Superior temporal gyrus (tissue), 1 donor: ENCODE results near the gene MYH9.

Experiments used
- DNase-seq: peaks from one replicate; pipeline ENCODE4 v3.0.0-alpha.2; 2016; ENCODE audit errors: extremely low spot score

MYH9 gene

DNA sequence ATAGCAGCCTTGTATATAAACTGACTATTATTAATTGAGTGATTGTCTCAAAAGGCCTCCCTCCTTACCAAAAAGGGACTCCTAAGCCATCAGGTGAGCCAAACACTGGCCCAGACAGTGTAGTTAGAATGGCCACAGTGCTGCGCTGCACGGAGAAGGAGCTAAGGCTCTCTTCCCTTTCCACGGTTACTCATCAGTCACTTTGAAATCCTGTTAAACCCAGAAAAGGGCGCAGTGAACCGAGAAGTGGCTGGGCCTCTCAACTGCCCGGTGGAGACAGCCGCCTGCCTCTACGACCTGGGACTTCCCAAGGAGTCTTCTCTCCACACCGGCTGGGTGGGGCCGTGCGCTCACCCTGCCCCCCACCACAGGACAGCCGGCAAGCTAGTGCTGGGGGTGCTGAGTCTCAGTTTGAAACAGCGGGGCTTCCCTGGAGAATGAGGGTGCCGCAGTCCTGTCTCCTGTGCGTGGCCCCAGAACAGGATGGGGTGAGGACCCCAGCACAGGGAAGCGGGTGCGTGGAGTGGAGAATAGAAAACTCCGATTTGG, 1.3 kb downstream of the MYH9 start:
- no peak for DNase-seq

DNA sequence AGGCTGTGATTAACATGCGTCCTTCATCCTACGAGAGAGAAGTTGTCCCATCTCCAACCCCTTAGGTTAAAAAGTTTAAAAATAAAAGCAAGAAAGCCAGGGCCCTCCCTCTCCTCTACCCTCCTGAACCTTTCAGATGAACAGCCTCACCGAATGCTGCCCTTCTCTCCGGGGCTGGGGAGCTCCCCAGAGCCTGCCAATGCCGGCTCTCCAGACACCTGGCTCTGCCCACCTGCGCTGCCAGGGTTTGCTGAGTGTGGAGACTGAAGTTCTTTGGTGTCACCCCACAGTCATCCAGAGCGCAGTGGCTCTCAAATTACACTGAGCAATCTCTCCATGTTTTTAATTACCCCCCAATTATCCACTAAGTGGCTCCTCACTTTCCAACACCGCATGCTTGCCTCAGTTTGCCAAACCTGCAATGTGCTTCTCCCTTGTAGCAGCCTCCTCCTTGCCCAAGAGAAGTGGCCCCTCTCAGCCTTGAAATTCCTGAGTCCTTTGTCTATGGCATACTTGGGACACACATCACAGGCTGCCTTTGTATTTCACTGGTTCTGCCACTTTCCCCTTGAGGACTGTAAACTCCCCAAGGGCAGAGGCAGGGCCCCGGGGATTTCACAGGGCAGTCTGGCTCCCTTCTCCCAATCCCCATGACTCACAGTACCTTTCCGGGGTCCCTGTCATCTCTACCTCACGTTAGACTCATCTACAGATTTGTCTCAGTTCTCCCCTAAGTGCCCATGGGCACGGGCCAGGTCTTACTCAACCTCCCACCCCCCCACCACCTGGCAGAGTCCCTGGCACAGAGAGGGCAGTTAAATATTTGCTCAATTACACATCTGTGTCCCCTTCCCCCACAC, 2.0 kb downstream of the MYH9 start:
- no peak for DNase-seq

DNA sequence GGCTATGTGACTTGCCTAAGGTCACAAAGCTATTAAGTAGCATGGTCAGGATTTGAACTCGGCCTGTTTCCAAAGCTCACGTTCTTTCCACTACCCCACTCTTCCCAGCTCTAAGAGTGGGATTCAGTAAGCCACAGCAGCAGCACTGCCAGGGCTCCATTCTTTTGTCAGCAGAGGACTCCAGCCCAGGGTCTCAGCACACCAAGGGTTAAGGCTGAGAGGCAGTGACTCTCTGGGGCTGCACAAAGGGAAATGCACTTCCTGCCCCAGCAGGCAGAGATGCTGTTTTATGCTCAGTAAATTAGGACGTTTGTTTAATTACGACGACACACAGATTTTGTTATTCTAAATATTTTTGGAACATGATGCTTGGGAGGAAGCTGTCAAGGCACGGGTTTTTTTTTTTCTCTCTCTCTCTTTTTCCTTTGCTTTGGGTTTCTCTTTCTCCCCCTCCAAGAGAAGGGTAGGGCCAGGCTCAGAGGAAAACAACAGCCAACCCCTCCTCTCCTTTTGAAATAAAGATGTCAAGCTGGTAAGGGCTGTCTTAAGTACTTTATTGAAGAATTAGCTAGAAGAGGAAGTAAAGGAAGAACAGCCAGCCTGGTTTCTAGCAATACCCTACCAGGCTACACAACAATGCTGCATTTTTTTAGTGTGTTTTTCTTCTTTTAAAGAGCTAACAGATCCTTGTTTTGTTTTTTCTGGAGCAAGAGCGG, 2.8 kb downstream of the MYH9 start:
- DNase-seq, result no peak

DNA sequence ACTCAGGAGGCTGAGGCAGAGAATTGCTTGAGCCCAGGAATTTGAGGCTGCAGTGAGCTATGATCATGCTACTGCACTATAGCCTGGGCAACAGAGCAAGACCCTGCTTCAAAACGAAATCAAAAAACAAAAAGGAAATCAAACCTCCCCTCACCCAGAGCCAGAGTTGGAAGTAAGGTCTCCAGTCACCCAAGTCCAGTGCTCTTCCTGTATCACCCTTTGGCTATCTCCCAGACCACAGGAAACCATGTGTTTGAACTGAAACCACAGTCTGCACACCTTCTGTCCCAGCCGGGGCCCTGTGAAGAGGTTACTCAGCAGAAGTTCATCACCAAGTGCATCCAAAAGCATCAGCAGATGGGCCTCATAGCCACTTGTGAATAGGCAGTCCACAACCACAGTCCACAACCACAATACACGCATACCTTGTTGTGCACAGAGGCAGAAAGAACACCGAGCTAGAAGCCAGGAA, 4.6 kb downstream of the MYH9 start:
- DNase-seq, result no peak

DNA sequence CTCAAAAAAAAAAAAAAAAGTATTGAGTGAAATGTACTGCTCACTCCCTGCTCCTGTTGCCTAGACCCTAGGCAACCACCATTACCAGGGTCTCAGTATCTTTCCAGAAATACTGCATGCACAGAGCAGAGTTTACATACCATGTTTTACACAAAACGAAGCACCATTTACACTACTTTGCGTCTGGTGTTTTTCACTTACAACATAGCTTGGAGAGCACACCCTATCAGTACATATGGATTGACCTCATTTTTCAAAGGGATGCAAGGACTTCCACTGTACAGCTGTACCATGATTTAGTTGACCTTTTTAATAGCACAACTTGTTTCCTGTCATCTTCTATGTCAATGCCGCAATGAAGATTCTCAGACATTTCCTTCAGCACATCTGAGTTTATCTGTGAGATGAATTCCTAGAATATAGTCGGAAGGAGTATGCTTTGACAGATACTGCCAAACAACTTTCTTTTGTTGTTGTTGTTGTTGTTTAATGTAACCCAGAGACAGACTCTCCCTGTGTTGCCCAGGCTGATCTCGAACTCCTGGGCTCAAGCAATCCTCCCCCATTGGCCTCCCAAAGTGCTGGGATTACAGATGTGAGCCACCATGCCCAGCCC, 6.1 kb downstream of the MYH9 start:
- DNase-seq, result no peak

DNA sequence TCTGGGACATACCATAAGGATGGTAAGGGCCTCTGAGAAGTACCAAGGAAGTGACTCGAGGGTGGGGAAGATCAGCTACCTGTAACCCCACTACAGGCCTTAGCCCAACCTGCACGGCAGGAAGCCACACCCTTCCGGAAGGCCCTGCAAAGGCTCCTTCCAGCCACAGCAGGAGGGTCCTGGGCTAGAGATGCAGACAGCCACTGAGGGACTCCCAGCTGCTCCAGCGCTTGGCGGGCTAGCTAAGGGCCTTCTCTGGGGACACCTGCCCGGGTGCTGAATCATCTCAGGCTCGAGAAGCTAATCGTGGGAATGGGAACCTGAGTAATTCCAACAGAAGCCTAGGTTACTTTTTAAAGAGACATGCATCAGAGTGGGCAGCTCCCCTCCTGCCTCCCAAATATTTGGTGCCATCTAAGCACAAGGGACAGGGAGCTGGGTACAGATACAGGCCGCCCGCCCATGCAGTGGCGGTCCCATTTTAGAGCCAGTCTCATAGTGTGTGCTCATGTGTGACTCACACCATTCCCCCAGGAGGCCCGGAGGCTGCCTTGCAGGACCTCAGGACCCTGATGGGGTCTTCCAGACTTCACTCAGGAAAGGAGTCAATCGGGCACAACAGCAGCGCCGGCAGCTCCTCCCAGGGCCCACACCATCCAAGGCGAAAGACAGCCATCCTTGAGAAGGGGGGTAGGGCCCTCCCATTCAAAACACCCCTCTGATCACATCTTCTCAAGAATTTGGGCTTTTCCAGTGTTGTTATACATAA, 8.0 kb downstream of the MYH9 start:
- no peak for DNase-seq

DNA sequence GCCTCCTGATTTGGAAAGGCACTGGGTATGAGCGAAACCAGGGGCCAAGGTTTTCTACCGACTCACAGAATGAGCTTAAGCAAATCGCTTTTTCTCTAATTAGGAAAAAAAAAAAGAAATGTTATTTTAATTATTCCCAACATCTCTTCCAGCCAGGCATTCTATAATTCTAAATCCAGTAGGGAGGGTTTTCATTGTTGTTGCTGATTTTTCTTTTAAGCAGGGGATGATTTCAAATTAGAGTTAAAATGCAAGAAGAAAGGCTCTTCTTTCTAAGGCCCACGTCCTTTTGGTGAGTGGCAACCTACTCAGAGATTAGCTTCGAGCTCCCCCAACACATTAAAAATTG, 8.9 kb downstream of the MYH9 start:
- DNase-seq, result no peak

DNA sequence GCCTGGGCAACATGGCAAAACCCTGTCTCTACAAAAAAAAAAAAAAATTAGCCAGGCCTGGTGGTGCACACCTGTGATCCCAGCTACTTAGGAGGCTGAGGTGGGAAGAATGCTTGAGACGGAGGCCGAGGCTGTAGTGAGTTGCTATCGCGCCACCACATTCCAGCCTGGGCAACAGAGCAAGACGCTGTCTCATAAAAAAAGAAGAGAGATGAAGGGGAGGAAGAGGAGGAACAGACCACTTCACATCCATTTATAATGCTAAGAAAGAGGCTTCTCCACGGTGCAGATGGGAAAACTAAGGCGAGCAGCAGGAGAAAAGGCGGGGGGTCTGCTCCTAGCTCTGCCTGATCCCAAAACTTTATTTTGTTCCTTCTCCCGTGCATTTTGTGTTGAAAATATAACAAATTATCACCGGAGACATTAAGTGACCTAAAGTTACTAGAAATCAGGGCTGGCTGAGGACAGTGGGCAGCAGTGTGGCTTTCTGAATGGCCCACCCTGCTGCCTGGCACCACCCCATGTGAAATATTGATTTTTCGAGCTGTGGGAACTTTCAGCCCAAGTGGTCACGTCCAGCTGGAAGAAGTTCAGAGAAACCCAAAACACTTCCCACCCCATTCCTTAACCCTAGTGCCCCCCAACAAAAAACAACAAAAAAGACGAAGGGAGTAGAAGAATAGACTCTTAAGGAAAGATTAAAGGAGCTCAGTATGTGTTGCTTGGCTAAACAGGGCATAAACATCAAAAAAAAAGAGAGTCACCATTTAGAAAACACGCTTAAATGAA, 9.5 kb downstream of the MYH9 start:
- no peak for DNase-seq

DNA sequence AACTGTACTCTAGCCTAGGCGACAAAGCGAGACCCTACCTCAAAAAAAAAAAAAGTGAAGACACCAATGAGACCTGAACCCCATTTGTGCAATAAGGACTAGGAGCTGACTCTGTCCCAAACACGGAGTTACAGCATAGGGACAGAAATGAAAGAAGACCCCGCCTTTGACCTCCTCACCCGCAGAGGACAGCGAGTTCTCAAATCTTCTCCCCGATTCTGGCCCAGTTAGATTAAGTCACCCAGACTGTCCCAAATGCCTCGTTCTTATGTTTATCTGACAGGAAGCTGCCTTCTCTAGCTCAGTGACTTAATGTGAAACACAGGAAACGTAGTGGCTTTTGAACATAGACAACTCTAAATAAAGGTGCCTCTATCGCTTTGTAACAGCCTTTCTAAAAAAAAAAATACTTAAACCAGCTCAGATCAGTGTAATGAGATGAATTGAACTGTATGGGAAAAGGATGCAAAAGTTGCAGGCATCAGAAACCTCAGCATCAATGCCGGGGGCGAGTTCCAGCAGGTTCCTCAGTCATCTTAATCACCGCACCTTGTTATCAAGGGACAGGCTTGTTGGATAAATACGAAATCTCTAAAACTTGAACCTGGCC, 10.6 kb downstream of the MYH9 start:
- DNase-seq, result no peak

DNA sequence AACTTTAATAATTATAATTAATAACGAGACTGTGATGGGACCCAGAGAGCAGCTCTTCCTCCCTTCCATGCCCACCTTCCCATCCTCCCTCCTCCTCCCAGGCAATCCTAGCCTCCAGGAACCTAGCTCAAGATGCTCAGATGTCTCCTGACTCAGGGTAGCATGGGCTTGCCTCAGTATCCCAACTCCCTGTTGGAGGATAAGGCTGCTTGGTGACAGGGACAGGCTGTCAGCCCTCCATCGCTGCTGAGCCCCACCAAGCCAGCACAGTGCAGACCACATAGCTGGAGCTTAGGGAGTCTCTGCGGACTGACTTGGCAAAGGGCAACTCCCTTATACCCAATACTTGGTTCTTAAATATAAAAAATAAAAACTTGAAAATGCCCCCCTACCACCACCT, 11.5 kb downstream of the MYH9 start:
- DNase-seq, result no peak

DNA sequence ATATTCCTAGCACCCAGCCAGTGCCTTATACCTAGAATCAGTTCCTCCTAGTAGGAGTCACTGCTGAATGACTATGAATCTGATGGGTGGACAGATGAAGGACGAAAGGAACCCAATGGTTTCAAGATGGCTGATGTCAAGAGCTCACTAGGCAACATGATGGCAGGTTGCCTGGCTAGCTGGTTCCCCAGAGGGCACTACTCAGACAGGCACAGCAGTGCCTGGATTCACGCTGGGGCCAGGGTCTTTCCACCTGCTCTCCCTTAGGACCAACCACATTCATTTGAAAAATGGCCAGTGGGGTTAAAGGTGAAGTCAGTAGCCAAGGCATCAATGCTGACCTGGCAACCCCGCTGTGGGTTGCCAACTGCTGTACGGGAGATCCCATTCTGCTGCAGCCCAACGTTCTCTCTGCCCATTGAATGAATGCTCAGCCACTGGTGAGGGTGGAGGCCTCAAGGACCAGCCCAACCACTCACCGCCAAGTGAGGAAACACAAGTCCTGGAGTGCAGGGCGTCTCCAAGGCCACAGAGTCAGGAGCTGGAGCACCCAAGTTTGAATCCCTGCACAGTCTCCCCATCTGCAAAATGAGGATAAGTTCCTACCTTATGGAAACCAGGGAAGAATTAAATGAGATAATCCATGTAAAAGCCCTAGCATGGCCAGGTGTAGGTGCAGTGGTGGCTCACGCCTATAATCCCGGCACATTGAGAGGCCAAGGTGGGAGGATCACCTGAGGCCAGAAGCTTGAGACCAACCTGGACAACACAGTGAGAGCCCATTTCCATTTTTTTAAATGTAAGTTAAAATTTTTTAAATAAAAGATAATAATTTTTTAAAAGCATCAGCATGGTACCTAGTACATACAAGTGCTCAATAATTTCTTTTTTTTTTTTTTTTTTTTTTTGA, 12.4 kb downstream of the MYH9 start:
- no peak for DNase-seq

DNA sequence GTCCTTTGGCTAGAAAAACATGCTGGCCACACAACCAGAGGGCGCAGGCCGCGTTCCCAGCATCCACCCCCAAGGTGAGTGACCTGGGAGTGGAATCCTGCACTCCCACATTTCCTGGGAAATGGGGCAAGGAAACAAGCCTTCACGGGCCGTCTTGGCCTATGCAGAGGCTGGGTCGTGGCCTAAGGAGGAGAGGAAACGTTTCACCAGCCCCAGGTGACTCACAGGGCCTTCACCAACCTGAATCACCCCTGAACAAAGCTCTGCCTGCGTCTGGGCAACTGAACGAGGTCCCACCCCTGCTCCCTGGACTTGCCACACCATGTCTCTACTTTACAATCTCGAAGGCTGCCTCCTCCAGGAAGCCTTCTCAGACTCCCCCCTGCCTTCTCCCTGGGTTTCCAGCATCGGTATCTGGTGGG, 13.2 kb downstream of the MYH9 start:
- no peak for DNase-seq

DNA sequence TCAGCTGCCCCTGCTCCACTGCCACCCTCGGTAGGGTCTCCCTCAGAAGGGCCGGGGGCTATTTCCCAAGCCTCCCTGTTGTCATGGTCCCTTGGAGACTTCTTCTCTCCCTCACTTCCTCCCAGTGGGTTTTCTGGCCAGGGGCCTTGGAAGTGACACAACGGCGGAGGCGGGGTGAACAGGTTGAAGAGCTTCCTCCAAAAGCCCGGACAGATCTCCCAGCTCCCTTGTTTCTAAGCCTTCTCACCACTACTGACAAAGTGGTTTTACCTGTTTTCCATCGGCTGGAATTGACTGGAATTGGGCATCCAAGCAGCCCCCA, 14.5 kb downstream of the MYH9 start:
- no peak for DNase-seq

DNA sequence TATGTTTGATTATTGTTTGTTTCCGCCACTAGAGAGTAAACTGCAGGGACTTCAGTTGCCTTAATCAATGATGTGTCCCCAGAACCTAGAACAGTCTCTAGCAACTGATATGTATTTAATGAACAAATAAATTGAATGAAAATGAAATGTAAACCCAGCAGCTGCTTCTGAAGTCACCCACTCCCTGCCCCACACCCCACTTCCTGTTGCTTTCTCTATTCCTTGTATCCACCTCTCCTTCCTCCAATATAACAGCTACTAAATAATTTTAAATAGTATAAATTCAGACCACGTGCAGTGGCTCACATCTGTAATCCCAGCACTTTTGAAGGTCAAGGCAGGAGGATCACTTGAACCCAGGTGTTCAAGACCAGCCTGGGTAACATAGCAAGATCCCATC, 15.8 kb downstream of the MYH9 start:
- no peak for DNase-seq

DNA sequence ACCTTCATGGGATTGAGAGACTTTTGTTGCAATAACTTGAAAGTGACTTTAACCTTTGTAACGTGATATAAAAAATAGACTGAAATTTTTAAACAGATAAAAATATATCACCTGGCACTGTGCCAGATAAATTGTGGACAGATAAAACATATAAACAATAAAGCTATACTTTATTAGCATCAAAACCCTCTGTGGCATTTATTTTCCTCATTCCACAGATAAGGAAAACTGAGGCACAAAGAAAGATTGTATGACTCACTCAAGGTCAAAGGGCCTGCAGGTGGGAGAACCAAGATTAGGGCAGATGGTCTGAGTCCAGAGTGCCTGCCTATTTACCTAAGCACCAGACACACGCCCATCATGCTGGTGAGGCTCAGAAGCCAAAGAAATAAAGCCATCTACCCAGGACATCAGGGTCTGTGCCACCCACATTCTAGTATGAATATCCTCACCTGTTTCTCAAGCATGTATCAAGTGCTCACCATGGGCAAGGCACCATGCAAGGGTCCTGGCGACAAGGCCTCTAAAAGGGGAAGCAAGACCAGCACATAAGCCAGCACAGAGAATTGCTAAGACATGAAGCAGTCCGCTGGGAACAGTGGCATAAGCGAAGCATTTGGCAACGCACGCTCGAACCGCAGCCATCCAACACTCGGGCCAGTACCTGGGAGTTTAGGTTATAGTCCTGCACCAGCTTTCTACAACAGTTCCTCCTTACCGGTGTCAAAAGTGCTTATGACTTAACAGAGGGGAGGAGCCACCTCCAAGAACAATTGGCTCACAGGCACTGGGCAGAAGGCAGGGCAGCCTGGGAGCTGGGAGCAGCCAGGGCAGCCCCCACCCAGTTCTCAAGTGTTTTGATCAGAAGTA, 17.6 kb downstream of the MYH9 start:
- DNase-seq, result no peak

DNA sequence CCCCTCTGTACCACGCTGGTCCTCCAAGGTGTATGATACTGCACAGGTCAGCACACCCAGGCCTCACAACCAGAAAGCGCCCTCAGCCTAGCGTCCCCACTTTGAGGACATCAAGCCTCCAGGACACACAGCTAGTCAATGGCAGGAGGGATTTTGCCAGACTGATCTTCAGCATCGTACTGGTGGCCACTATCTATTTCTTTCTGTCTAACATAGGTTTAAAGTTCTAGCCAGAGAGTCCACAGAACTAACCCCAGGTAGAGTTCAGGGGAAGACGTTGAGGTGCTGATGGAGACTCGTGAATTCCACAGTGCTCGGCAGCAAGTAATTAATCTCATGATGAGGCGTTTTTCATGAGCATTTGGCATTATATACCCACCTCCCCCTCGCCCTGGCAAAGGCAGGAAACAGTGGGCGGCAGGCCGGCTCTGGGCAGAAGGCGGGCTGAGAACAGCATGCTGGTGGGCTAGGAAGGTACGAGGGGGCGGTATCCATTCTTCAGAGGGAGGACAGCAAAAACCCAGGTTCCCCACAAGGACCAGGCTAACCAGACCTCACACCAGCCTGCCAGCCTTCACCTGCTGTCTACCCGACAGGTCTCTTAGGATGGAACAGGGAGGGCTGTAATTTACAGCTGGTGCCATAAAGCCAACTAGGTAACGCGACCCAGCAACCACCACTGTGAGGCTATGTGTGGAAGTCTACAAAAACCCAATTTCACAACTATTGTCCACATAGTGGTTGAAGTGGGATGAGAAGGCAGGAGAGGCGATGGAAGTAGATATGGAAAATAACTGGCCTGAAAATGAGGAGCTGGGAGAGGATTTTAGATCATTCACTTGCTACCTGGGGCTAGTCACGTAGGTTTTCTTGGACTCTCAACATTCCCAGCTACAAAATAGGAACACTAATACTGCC, 18.5 kb downstream of the MYH9 start:
- DNase-seq, result no peak

DNA sequence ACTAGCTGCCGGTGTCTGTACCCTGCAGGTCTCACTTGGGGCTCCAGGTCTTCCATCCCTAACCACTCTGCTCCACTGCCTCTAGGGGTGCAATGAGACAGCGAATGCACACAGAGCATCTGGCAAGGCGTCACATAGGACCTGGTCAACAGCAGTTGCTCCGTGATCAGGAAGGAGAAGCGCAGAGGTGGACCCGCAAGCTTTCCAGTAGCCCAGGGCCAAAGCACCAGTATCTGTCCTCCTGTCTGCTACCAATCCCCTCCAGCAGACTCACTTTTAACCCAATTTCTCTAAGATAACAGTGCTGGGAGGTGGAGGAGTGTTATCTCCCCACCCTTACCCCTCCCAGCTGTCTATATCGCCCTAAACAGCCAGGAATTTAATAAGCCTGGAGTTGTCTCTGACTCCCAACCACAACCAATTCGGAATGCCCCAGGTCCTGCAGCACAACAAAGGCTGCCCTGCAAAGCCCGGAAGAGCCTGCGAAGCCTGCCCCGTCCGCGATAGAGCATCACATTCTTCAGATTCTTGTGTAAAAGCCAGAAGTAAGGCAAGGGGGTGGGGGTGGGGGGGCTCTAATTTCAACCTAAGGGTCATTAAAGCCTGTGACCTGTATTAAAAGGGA, 19.3 kb downstream of the MYH9 start:
- no peak for DNase-seq
